Measurements from ENCODE around the gene KDELR1. TPM values are rescaled to one million over a fixed set of nuclear protein-coding genes. Genes with fewer than 3 reads are reported as not detected.
"Not testable (repeated sequence)": the region's sequence is repeated elsewhere in the genome, so short reads cannot be mapped to it uniquely, and the experiment has no call there.

KDELR1 gene
- total RNA-seq, 1 donor from 2014 or later: 121 TPM

- DNase-seq (ENCODE audit: low read depth): not testable (repeated sequence)
These were observed 19.6 kb downstream of the KDELR1 start for GRCh38 chr19:48371771-48372170.

GRCh38 chr19:48371367-48371766 lies 20.0 kb downstream of the KDELR1 start:
- DNase-seq (ENCODE audit: low read depth): no peak

- DNase-seq (ENCODE audit: low read depth): no peak
These were observed 20.4 kb downstream of the KDELR1 start for GRCh38 chr19:48370955-48371354.

- peak; percentile 48 for DNase-seq (ENCODE audit: low read depth)
These were observed 22.4 kb downstream of the KDELR1 start for GRCh38 chr19:48368936-48369335.

- no peak for DNase-seq (ENCODE audit: low read depth)
These were observed 23.5 kb downstream of the KDELR1 start for GRCh38 chr19:48367855-48368254.

- DNase-seq (ENCODE audit: low read depth): no peak
These were observed 25.7 kb downstream of the KDELR1 start for GRCh38 chr19:48365602-48366001.

GRCh38 chr19:48364598-48365348 lies 26.6 kb downstream of the KDELR1 start:
- no peak for DNase-seq (ENCODE audit: low read depth)

GRCh38 chr19:48363810-48364597 lies 27.3 kb downstream of the KDELR1 start, which contains the start of the genes SYNGR4 and TMEM143:
Gene SYNGR4 (plus strand): TSS chr19:48364367. CDS start chr19:48365843, 1,476 bp downstream.
Gene TMEM143 (minus strand): TSS chr19:48363940. CDS start chr19:48363920, 20 bp downstream.
- DNase-seq (ENCODE audit: low read depth): peak; percentile 100

GRCh38 chr19:48363500-48363809 lies 27.9 kb downstream of the KDELR1 start:
- DNase-seq (ENCODE audit: low read depth): no peak

- DNase-seq (ENCODE audit: low read depth): peak; percentile 93
These were observed 28.4 kb downstream of the KDELR1 start for GRCh38 chr19:48362716-48363499.

GRCh38 chr19:48361912-48362311 lies 29.4 kb downstream of the KDELR1 start:
- no peak for DNase-seq (ENCODE audit: low read depth)

- no peak for DNase-seq (ENCODE audit: low read depth)
These were observed 32.2 kb downstream of the KDELR1 start for GRCh38 chr19:48359123-48359522.

- no peak for DNase-seq (ENCODE audit: low read depth)
These were observed 35.9 kb downstream of the KDELR1 start for GRCh38 chr19:48355365-48355954.

GRCh38 chr19:48354332-48354992 lies 36.9 kb downstream of the KDELR1 start:
- DNase-seq (ENCODE audit: low read depth): no peak

GRCh38 chr19:48353677-48354076 lies 37.7 kb downstream of the KDELR1 start:
- DNase-seq (ENCODE audit: low read depth): no peak

GRCh38 chr19:48351341-48351752 lies 40.0 kb downstream of the KDELR1 start:
- DNase-seq (ENCODE audit: low read depth): peak; percentile 33

- DNase-seq (ENCODE audit: low read depth): no peak
These were observed 40.5 kb downstream of the KDELR1 start for GRCh38 chr19:48350856-48351255.

GRCh38 chr19:48348737-48349136 lies 42.6 kb downstream of the KDELR1 start:
- no peak for DNase-seq (ENCODE audit: low read depth)

- DNase-seq (ENCODE audit: low read depth): no peak
These were observed 43.3 kb downstream of the KDELR1 start for GRCh38 chr19:48348045-48348444.

GRCh38 chr19:48346191-48346590 lies 45.2 kb downstream of the KDELR1 start:
- no peak for DNase-seq (ENCODE audit: low read depth)

- DNase-seq (ENCODE audit: low read depth): no peak
These were observed 46.5 kb downstream of the KDELR1 start for GRCh38 chr19:48344892-48345291.
